Motor neuron (in vitro differentiated cells): ENCODE data around the gene TNFRSF25. TPM values are rescaled to one million over a fixed set of nuclear protein-coding genes. Genes with fewer than 3 reads are reported as not detected.
"Not testable (repeated sequence)": the region's sequence is repeated elsewhere in the genome, so short reads cannot be mapped to it uniquely, and the experiment has no call there.

Experiments used
- ATAC-seq, 8 experiments: fragments of 200-7000 bp; cut with Tn5 transposase; replicated peaks in 6 of 8; 2 replicates each; pipeline ENCODE4 v1.8.0; 2021; ENCODE audit warnings: mild to moderate bottlenecking in 8 of 8, moderate library complexity in 8 of 8
- H3K27ac ChIP-seq, 2 donors: fragments of 250-450 bp; sonication (Bioruptor Pico); 2 replicates each; pipeline ENCODE4 v1.9.0; 2021; ENCODE audit warnings: antibody characterized with exemption in 2 of 2, mild to moderate bottlenecking in 2 of 2, moderate library complexity in 1 of 2
- H3K4me1 ChIP-seq, 2 donors: fragments of 250-450 bp; sonication (Bioruptor Pico); replicated peaks in 1 of 2; 2 replicates each; pipeline ENCODE4 v1.6.1; 2021; ENCODE audit warnings: antibody characterized with exemption in 2 of 2, mild to moderate bottlenecking in 2 of 2, moderate library complexity in 1 of 2
- H3K4me3 ChIP-seq, 5 donors: fragments of 250-450 bp; sonication (Bioruptor Pico); 2 replicates each; pipeline ENCODE4 v1.9.0; 2021; ENCODE audit warnings: antibody characterized with exemption in 5 of 5, mild to moderate bottlenecking in 5 of 5, moderate library complexity in 4 of 5
- WGBS, 10 experiments: fragments of 450-650 bp; shearing (Covaris generic); methylation state at CpG; one replicate each; pipeline ENCODE4 v1.0.0; 2022; 5-methylcytosine and 5-hydroxymethylcytosine counted together
- in situ Hi-C, 9 experiments: fragments of 400-800 bp; cut with MboI; loops; one replicate each; pipeline ENCODE4 v1.15.0; 2021; ENCODE audit warnings: low sequenced_read_pairs in 9 of 9, low pct_unique_long_range_greater_than_20kb in 2 of 9; ENCODE audit not compliant: unreplicated experiment in 9 of 9
- total RNA-seq, 8 experiments: library from RNA; unstranded; fragments of 300-600 nt; gene quantifications; 2 replicates each; pipeline versions ENCODE4 v1.2.3 to v1.2.4, GENCODE V29; 2022

Gene TNFRSF25
- total RNA-seq, 8 experiments from 2014 or later: 1.4 to 9.1 (median 5.0) TPM

GRCh38 chr1:6450005-6450450, 15.9 kb downstream of the TNFRSF25 start:
- H3K27ac ChIP-seq: no peak overlapping the region
- peak in 5 of 8 experiments; percentile 27 to 46 (median 34) for ATAC-seq
- no peak overlapping the region for H3K4me3 ChIP-seq
- in situ Hi-C loops: no loop called here
- H3K4me1 ChIP-seq: peaks cover 26 to 32% of the 10 kb centered on the region in 2 donors
- 0 to 50% (median 30%) methylated on average over 1 to 2 of the region's 7 CpGs; no CpG with 5 or more reads in 6 of the 10 experiments for WGBS, 10 experiments

- peak; percentile 19 to 64 (median 50) for ATAC-seq
- H3K27ac ChIP-seq: no peak overlapping the region
- in situ Hi-C loops: loop anchor here in 1 of 9 experiments (25.0 kb wide), 1 partner anchor 212 kb away; the partner anchor contains the start of genes HES3 and ICMT
- WGBS, 10 experiments: 7 to 40% (median 24%) methylated on average over 1 to 3 of the region's 66 CpGs; no CpG with 5 or more reads in 6 of the 10 experiments
- H3K4me3 ChIP-seq: peak overlapping the region in 1 of 5 donors; percentile 11
- H3K4me1 ChIP-seq: peaks cover 23 to 29% of the 10 kb centered on the region in 2 donors
Observed at GRCh38 chr1:6448749-6449631, 17.0 kb downstream of the TNFRSF25 start.

GRCh38 chr1:6447818-6448748, 17.9 kb downstream of the TNFRSF25 start:
- peaks cover 22 to 29% of the 10 kb centered on the region in 2 donors for H3K4me1 ChIP-seq
- H3K27ac ChIP-seq: no peak overlapping the region
- in situ Hi-C loops: loop anchor here in 1 of 9 experiments (25.0 kb wide), 1 partner anchor 211 kb away; the partner anchor contains the start of genes HES3 and ICMT
- H3K4me3 ChIP-seq: peak overlapping the region in 1 of 5 donors; percentile 19
- ATAC-seq: peak in 5 of 8 experiments; percentile 1 to 21 (median 8)
- 6 to 20% (median 11%) methylated on average over 2 to 7 of the region's 68 CpGs; no CpG with 5 or more reads in 6 of the 10 experiments for WGBS, 10 experiments

DNA sequence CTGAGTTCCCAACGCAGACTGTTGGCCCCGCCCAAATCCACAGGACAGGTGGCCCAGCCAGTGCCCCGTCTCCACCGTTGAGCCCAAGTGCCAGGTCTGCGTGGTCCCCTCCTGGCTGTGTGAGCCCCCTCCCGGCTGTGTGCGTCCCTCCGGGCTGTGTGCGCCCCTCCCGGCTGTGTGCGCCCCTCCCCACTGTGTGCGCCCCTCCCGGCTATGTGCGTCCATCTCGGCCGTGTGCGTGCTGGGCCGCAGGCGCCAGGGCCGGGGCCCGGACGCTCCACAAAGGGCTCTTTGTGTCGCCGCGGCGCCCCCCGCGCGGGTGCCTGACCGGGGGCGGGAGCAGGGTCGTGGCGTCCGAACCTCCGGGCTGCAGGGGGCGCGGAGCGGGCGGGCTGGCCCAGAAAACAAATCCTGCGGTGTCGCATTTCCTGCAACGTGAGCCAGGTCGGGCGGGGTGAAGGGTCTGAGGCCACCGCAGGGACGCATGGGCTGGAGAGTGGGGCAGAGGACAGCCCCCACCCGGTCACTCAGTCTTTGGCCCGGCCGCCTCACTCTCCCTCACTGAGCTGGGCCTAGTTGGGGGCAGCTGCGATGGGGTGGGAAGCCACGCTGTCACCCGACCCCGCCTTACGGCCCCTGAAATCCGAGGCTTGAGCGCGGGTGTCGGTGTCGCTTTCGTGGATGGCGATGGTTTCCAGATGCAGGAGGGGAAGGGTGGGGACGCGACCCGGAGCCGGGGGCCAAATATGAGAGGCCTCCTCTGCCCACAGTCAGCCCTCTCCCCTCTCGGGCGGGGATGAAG, 18.8 kb downstream of the TNFRSF25 start:
- H3K4me3 ChIP-seq: peak overlapping the region in 3 of 5 donors; percentile 2 to 19 (median 13)
- ATAC-seq: peak in 5 of 8 experiments; percentile 1 to 43 (median 30)
- in situ Hi-C loops: loop anchor here in 1 of 9 experiments (25.0 kb wide), 1 partner anchor 210 kb away; the partner anchor contains the start of genes HES3 and ICMT
- H3K27ac ChIP-seq: no peak overlapping the region
- WGBS, 10 experiments: no CpG with 5 or more reads among the region's 67 CpGs
- peaks cover 22 to 29% of the 10 kb centered on the region in 2 donors for H3K4me1 ChIP-seq

DNA sequence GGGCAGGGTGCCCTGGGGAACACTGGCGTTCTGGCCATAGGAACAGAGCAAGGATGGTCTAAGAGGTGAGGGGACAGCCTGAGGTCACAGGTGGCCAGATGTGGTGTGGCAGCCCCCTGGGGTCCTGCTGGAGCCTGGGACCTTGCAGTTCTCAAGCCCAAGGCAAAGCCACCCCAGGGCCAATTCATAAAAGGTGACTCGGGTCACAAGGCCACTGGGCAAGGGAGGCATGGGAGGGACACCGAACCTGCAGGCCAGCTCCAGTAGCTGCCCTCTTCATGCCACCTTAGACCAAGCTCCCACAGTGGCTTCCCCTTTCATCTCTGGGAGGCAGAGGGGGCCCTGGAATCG, 19.3 kb downstream of the TNFRSF25 start:
- Histone ChIP-seq H3K27ac (no peak overlapping the region), H3K4me1 (peaks cover 22 to 29% of the 10 kb centered on the region in 2 donors), H3K4me3 (peak overlapping the region in 1 of 5 donors; percentile 2)
- WGBS, 10 experiments: 73 to 88% methylated on average over 2 of the region's 4 CpGs; no CpG with 5 or more reads in 8 of the 10 experiments
- no peak for ATAC-seq
- in situ Hi-C loops: loop anchor here in 1 of 9 experiments (25.0 kb wide), 1 partner anchor 209 kb away; the partner anchor contains the start of genes HES3 and ICMT

DNA sequence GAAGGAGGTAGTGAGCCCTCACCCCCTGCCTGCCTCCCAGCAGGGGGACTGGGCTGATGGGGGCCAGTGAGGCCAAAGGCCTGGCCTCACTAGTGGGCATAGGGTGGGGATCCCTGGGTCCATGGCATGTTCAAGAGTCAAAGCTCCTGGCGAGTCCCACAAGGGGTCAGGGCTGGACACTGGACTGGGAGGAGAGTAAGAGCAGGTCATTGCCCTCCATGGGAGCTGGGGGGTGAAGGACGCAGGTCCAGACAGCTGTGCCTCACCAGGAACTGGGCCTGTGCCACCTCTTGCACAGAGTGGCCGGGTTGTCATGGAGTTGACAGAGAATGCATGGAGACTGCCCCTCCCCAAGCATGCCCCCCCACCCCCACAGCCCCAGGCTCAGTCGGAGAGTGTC, 20.0 kb downstream of the TNFRSF25 start:
- 100% methylated on average over 1 of the region's 4 CpGs; no CpG with 5 or more reads in 8 of the 10 experiments for WGBS, 10 experiments
- not testable (repeated sequence) for ATAC-seq
- in situ Hi-C loops: loop anchor here in 1 of 9 experiments (25.0 kb wide), 1 partner anchor 209 kb away; the partner anchor contains the start of genes HES3 and ICMT

DNA sequence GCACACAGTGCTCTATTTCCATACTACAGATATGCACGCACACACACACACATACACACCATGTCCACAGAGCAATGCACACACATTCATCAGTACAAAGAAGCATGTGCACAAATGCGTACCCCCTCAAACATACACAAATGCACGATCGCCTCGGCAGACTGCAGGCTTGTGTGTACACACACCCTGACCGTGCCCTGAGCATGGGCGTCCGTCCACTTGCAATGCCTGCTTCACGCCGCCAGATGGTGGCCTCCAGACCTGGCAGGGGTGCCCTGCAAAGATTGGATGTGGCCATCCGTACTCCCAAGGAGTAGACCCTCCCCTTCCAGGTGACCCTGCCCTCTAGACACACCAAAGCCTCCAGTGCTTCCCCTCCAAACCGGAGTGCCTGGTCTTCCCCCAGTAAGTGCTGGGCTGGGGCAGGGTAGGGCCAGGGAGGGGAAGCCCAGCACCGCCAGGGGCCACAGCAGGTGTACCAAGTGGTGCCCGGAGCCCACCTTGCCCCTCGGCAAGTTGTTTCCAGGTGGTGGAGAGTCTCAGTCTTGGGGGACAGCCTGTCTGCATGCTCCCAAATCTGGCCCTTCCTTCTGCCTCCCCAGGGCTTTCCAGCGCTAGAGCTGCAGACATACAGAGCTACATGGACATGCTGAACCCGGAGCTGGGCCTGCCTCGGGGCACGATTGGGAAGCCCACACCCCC, 20.8 kb downstream of the TNFRSF25 start:
- 51 to 100% (median 67%) methylated on average over 1 to 6 of the region's 19 CpGs; no CpG with 5 or more reads in 6 of the 10 experiments for WGBS, 10 experiments

More for the DNA sequence above, 20.0 kb downstream of the TNFRSF25 start:
- H3K4me1 ChIP-seq: peaks cover 22 to 29% of the 10 kb centered on the region in 2 donors
- H3K4me3 ChIP-seq, H3K27ac ChIP-seq: not testable (repeated sequence)

DNA sequence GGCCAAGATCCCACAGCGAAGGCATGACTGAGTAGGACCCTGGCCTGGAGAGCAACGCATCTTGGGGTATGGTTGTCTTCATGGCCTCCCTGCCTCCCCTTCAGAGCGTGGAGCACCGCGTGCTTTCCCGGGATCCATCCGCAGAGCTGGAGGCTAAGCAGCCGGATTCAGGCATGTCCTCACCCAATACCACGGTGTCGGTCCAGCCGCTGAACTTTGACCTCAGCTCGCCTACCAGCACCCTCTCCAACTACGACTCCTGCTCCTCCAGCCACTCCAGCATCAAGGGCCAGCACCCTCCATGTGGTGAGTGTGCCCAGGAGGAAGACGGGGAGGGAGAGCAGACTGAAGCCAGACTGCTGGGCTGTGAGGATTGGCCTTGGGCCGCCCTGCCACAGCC, 21.6 kb downstream of the TNFRSF25 start:
- H3K4me1 ChIP-seq: peaks cover 12 to 27% of the 10 kb centered on the region in 2 donors
- WGBS, 10 experiments: 67 to 100% (median 89%) methylated on average over 1 to 6 of the region's 15 CpGs; no CpG with 5 or more reads in 5 of the 10 experiments
- in situ Hi-C loops: loop anchor here in 1 of 9 experiments (25.0 kb wide), 1 partner anchor 207 kb away; the partner anchor contains the start of genes HES3 and ICMT
- no peak overlapping the region for H3K27ac ChIP-seq
- H3K4me3 ChIP-seq: no peak overlapping the region
- ATAC-seq: no peak

More for the DNA sequence above, 20.8 kb downstream of the TNFRSF25 start:
- no peak overlapping the region for H3K4me3 ChIP-seq
- ATAC-seq: peak in 5 of 8 experiments; percentile 8 to 55 (median 29)
- peaks cover 20 to 26% of the 10 kb centered on the region in 2 donors for H3K4me1 ChIP-seq
- no peak overlapping the region for H3K27ac ChIP-seq
- in situ Hi-C loops: loop anchor here in 1 of 9 experiments (25.0 kb wide), 1 partner anchor 208 kb away; the partner anchor contains the start of genes HES3 and ICMT

DNA sequence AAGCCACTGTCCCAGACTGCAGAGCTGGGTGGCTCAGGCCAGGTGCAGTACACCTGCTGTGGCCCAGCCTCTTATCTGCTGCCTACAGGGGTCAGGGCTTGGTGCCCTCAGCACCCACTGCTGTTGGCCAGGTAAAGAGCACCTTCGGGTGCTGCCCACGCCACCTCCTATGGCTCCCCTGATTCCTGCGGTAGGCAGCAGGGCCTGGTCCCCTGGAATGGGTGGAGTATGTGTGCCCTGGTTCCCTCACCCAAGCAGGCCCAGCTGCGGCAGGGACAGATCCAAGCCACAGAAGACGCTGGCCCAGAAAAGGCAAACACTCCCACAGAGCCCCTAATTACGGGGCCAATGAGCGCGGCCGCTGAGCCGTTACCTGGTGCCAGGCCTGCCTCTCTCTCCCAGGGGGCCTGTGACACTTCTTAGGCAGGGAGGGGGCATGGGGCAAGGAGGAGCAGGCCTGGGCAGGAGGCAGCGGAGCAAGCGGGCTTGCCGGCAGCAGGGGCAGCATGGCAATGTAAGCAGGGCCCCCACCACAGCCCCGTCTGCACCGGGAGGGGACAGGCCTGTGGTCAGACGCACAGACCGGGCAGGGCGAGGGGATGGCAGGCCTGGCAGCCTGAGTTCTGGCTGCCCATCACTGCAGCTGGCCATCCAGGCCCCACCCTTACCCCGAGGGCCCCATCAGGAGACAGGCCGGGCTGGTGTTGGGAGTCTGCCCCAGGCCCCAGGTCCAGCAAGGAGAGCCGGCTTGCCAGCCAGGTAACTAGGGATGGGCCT, 22.4 kb downstream of the TNFRSF25 start:
- H3K27ac ChIP-seq: no peak overlapping the region
- H3K4me1 ChIP-seq: peaks cover 12 to 23% of the 10 kb centered on the region in 2 donors
- ATAC-seq: no peak
- in situ Hi-C loops: loop anchor here in 1 of 9 experiments (25.0 kb wide), 1 partner anchor 206 kb away; the partner anchor contains the start of genes HES3 and ICMT
- 70 to 93% (median 89%) methylated on average over 2 to 10 of the region's 21 CpGs; no CpG with 5 or more reads in 6 of the 10 experiments for WGBS, 10 experiments
- no peak overlapping the region for H3K4me3 ChIP-seq

DNA sequence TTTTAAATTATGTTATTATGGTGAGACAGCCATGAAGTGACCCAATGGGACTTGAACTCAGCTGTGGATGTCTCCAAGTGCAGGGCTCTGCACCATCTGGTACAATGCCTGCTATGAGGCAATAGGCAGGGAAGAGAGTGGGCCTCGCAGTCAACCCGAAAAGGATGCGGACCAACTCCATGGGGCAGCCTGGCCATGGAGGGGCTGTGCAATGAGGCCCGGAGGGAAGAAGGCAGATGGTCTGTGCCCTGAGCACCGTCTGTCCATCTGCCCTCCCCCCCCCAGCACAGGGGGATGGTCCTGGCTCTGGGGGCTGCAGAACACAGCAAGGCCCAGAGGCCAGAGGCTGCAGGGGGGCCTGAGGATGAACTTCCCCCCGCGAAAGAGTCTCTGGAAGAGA, 24.4 kb downstream of the TNFRSF25 start:
- 50 to 100% (median 71%) methylated on average over 1 to 6 of the region's 7 CpGs; no CpG with 5 or more reads in 4 of the 10 experiments for WGBS, 10 experiments
- no peak overlapping the region for H3K4me3 ChIP-seq
- in situ Hi-C loops: loop anchor here in 1 of 9 experiments (25.0 kb wide), 1 partner anchor 204 kb away; the partner anchor contains the start of genes HES3 and ICMT
- peaks cover 11 to 21% of the 10 kb centered on the region in 2 donors for H3K4me1 ChIP-seq
- H3K27ac ChIP-seq: no peak overlapping the region
- ATAC-seq: no peak
